CD14-positive monocyte (primary cell): ENCODE data around the gene CNTNAP2. TPM values are rescaled to one million over a fixed set of nuclear protein-coding genes. Genes with fewer than 3 reads are reported as not detected.

Source experiments
- DNase-seq, 3 donors: peaks; one replicate each; pipeline ENCODE4 v3.0.0-alpha.2; 2011 to 2022
- H2AFZ ChIP-seq: 2 replicates; pipeline ENCODE4 v1.6.0; 2012; ENCODE audit warnings: mild to moderate bottlenecking, low read depth, low read length, inconsistent platforms; ENCODE audit not compliant: insufficient read depth, poor library complexity, severe bottlenecking
- H3K27ac ChIP-seq, 2 donors: 1 replicate in 1 of 2; 2 replicates in 1 of 2; pipeline ENCODE4 v1.5.1; 2012 to 2013; ENCODE audit warnings: low read length in 2 of 2, control low read depth in 1 of 2, inconsistent platforms in 1 of 2, low read depth in 1 of 2, mild to moderate bottlenecking in 1 of 2
- H3K27me3 ChIP-seq, 2 donors: one replicate each; pipeline versions ENCODE4 v1.6.0 to v1.6.1; 2011 to 2013; ENCODE audit warnings: low read length in 2 of 2; ENCODE audit not compliant: control insufficient read depth in 2 of 2, insufficient read depth in 2 of 2
- H3K36me3 ChIP-seq, 2 donors: replicated peaks in 1 of 2; 1 replicate in 1 of 2; 2 replicates in 1 of 2; pipeline versions ENCODE4 v1.5.1 to v1.6.1; 2012 to 2013; ENCODE audit warnings: low read length in 2 of 2, control low read depth in 1 of 2, inconsistent platforms in 1 of 2, mild to moderate bottlenecking in 1 of 2; ENCODE audit not compliant: insufficient read depth in 2 of 2, control insufficient read depth in 1 of 2
- H3K4me1 ChIP-seq, 2 donors: 1 replicate in 1 of 2; 2 replicates in 1 of 2; pipeline versions ENCODE4 v1.5.1 to v1.6.1; 2012 to 2013; ENCODE audit warnings: low read length in 2 of 2, control low read depth in 1 of 2, inconsistent platforms in 1 of 2, mild to moderate bottlenecking in 1 of 2, moderate library complexity in 1 of 2; ENCODE audit not compliant: insufficient read depth in 2 of 2, control insufficient read depth in 1 of 2
- H3K4me2 ChIP-seq: replicated peaks from 2 replicates; pipeline ENCODE3; 2012; ENCODE audit warnings: low read length, moderate library complexity, mild to moderate bottlenecking; ENCODE audit not compliant: poor library complexity, severe bottlenecking; ENCODE audit errors: extremely low read depth
- H3K4me3 ChIP-seq, 3 experiments: fragments of 200-600 bp in 1 of 3; sonication (generic) in 1 of 3; replicated peaks in 1 of 3; 1 replicate in 2 of 3; 2 replicates in 1 of 3; pipeline ENCODE4 v1.5.1; 2011 to 2013; ENCODE audit warnings: low read length in 3 of 3, mild to moderate bottlenecking in 3 of 3, control low read depth in 2 of 3, low read depth in 2 of 3, inconsistent platforms in 1 of 3, moderate library complexity in 1 of 3
- H3K79me2 ChIP-seq: 2 replicates; pipeline ENCODE4 v1.6.0; 2012; ENCODE audit warnings: mild to moderate bottlenecking, control low read depth, inconsistent platforms, low read length, moderate library complexity; ENCODE audit not compliant: insufficient read depth
- H3K9ac ChIP-seq: 2 replicates; pipeline ENCODE4 v1.6.0; 2017; ENCODE audit warnings: low read length, mild to moderate bottlenecking; ENCODE audit not compliant: insufficient read depth, poor library complexity, severe bottlenecking
- H3K9me3 ChIP-seq, 2 donors: replicated peaks in 1 of 2; 1 replicate in 1 of 2; 2 replicates in 1 of 2; pipeline versions ENCODE4 v1.5.1 to v1.6.1; 2012 to 2013; ENCODE audit warnings: low read length in 2 of 2, control low read depth in 1 of 2; ENCODE audit not compliant: control insufficient read depth in 1 of 2, insufficient read depth in 1 of 2
- H4K20me1 ChIP-seq: 2 replicates; pipeline ENCODE4 v1.6.0; 2012; ENCODE audit warnings: mild to moderate bottlenecking, low read length, control low read depth, moderate library complexity; ENCODE audit not compliant: insufficient read depth
- H3K27ac Mint-ChIP-seq, 7 donors: one replicate each; pipeline ENCODE4 v1.8.0; 2020; ENCODE audit warnings: mild to moderate bottlenecking in 7 of 7, mixed read lengths in 7 of 7, moderate library complexity in 6 of 7, inconsistent platforms in 2 of 7
- H3K27me3 Mint-ChIP-seq, 3 donors: one replicate each; pipeline ENCODE4 v1.8.0; 2021 to 2022; ENCODE audit warnings: low read depth in 3 of 3, mild to moderate bottlenecking in 3 of 3, mixed read lengths in 3 of 3, moderate library complexity in 3 of 3, inconsistent platforms in 1 of 3
- H3K36me3 Mint-ChIP-seq, 2 donors: one replicate each; pipeline ENCODE4 v1.8.0; 2020; ENCODE audit warnings: mixed read lengths in 2 of 2, inconsistent platforms in 1 of 2, mild to moderate bottlenecking in 1 of 2
- H3K4me1 Mint-ChIP-seq: one replicate; pipeline ENCODE4 v1.8.0; 2020; ENCODE audit warnings: mild to moderate bottlenecking, mixed read lengths
- H3K4me3 Mint-ChIP-seq, 2 donors: one replicate each; pipeline ENCODE4 v1.8.0; 2020; ENCODE audit warnings: mild to moderate bottlenecking in 2 of 2, mixed read lengths in 2 of 2, moderate library complexity in 1 of 2
- H3K9me3 Mint-ChIP-seq, 7 donors: one replicate each; pipeline ENCODE4 v1.8.0; 2020 to 2022; ENCODE audit warnings: mixed read lengths in 7 of 7, mild to moderate bottlenecking in 6 of 7, moderate library complexity in 6 of 7, inconsistent platforms in 2 of 7
- CTCF ChIP-seq: fragments of 200-600 bp; IDR thresholded peaks from one replicate; pipeline ENCODE4 v1.8.0; 2022; ENCODE audit warnings: antibody characterized with exemption, mild to moderate bottlenecking
- WGBS: methylation state at CpG from one replicate; pipeline ENCODE4 v1.1.5; 2013; ENCODE audit warnings: missing lambda C conversion rate; ENCODE audit not compliant: insufficient coverage; 5-methylcytosine and 5-hydroxymethylcytosine counted together
- intact Hi-C, 2 donors: fragments of 100-400 bp; cut with micrococcal nuclease; formaldehyde crosslinking; loops; one replicate each; pipeline versions ENCODE4 v1.15.0 to v1.15.1; 2023
- polyA plus RNA-seq, 3 donors: library from polyadenylated mRNA; depleted of rRNA in 1 of 3; unstranded in 2 of 3; stranded (reverse) in 1 of 3; fragments of 300-500 nt in 2 of 3; fragments of >200 nt in 1 of 3; fragmentation: Illumina TruSeq in 2 of 3; gene quantifications; 1 replicate in 2 of 3; 2 replicates in 1 of 3; pipeline ENCODE4 v1.2.3, GENCODE V29; 2012 to 2021

Gene CNTNAP2
- polyA plus RNA-seq, 3 donors: 0.01 TPM; not detected in 2

- intact Hi-C loops: no loop called here
- H3K36me3 Mint-ChIP-seq: no peaks in the 10 kb centered on the region
- H3K79me2 ChIP-seq: no peaks in the 10 kb centered on the region
These were observed 1584.1 kb downstream of the CNTNAP2 start for GRCh38 chr7:147700702-147701101.

DNA sequence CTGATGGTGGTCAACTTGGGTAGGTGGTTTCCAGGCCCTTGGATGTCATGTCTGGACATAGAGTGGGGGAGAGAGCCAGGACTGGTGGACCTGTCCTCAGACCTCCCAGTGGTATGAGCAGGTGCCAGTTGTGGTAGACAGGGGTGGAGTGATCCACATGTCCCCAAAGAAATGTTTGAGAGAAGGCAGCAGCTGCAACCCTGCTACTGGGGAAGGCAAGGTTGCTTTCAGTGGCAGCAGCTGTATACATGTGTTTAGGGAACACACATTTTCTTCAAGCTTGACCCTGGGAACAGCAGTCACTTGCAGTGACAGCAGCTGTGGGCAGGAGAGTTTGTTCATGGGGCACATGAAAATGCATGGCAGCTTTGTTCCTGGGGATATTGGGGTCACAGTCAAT lies 1591.3 kb downstream of the CNTNAP2 start:
- H2AFZ ChIP-seq: no peak overlapping the region
- H4K20me1 ChIP-seq: no peaks in the 10 kb centered on the region
- H3K79me2 ChIP-seq: no peaks in the 10 kb centered on the region
- H3K27ac ChIP-seq: no peak overlapping the region
- no peaks in the 10 kb centered on the region for H3K27me3 ChIP-seq
- no peaks in the 10 kb centered on the region for H3K4me1 ChIP-seq
- peaks cover 2% of the 10 kb centered on the region for H3K4me1 Mint-ChIP-seq
- peak overlapping the region in 2 of 7 donors; percentile 21 to 83 for H3K27ac Mint-ChIP-seq
- H3K4me2 ChIP-seq: no peak overlapping the region
- no peak overlapping the region for H3K4me3 ChIP-seq
- no peak overlapping the region for H3K9ac ChIP-seq
- H3K9me3 Mint-ChIP-seq: peaks cover 12 to 31% (median 19%) of the 10 kb centered on the region in 7 donors
- intact Hi-C loops: no loop called here
- H3K36me3 ChIP-seq: no peaks in the 10 kb centered on the region
- peaks cover 19 to 20% of the 10 kb centered on the region in 2 donors for H3K9me3 ChIP-seq
- no peak for DNase-seq
- peaks cover 0 to under 1% (median 0%) of the 10 kb centered on the region in 3 donors for H3K27me3 Mint-ChIP-seq
- H3K4me3 Mint-ChIP-seq: no peak overlapping the region
- no peaks in the 10 kb centered on the region for H3K36me3 Mint-ChIP-seq
- TF ChIP-seq CTCF: no peak

More at GRCh38 chr7:147700702-147701101, 1584.1 kb downstream of the CNTNAP2 start:
- Mint-ChIP-seq H3K4me1 (peaks cover 4% of the 10 kb centered on the region), H3K9me3 (peaks cover 0 to 15% (median 6%) of the 10 kb centered on the region in 7 donors), H3K27ac (no peak overlapping the region), H3K27me3 (peaks cover 0 to 2% (median 0%) of the 10 kb centered on the region in 3 donors), H3K4me3 (no peak overlapping the region)
- no peak for TF ChIP-seq CTCF
- no peak overlapping the region for H3K4me2 ChIP-seq
- H4K20me1 ChIP-seq: no peaks in the 10 kb centered on the region
- DNase-seq: no peak
- WGBS: 100% methylated on average over 1 of the region's 5 CpGs
- H3K27ac ChIP-seq: no peak overlapping the region
- peaks cover 3 to 6% of the 10 kb centered on the region in 2 donors for H3K9me3 ChIP-seq
- no peaks in the 10 kb centered on the region for H3K4me1 ChIP-seq
- H3K9ac ChIP-seq: no peak overlapping the region
- H3K36me3 ChIP-seq: no peaks in the 10 kb centered on the region
- no peak overlapping the region for H3K4me3 ChIP-seq
- no peak overlapping the region for H2AFZ ChIP-seq
- H3K27me3 ChIP-seq: no peaks in the 10 kb centered on the region
